DND-41 (cell line): ENCODE data around the gene PSMD2.

ENCODE experiments used
- CTCF ChIP-seq: IDR thresholded peaks from 2 replicates; pipeline ENCODE4 v1.5.1; 2012; ENCODE audit warnings: borderline replicate concordance, low read length, moderate library complexity, mild to moderate bottlenecking; ENCODE audit not compliant: poor library complexity, severe bottlenecking; ENCODE audit errors: extremely low read depth
- EZH2 ChIP-seq: IDR thresholded peaks from 3 replicates; pipeline ENCODE4 v1.6.1; 2012; ENCODE audit warnings: borderline replicate concordance, low read depth, mild to moderate bottlenecking, moderate library complexity, low read length, inconsistent platforms; ENCODE audit not compliant: severe bottlenecking

- no peak for TF ChIP-seq CTCF
- TF ChIP-seq EZH2 = no peak
These were observed 50.8 kb downstream of the PSMD2 start for GRCh38 chr3:184349563-184350470.
